HEK293 (cell line): ENCODE data around the gene OPCML.

ENCODE experiments used
- GFI1B ChIP-seq: fragments of 450-650 bp; formaldehyde crosslinking; IDR thresholded peaks from 2 replicates; pipeline ENCODE4 v1.5.1; 2016; ENCODE audit warnings: missing biosample characterization, missing genetic modification characterization
- INSM2 ChIP-seq: fragments of 450-650 bp; formaldehyde crosslinking; IDR thresholded peaks from 2 replicates; pipeline ENCODE4 v1.5.1; 2016; ENCODE audit warnings: missing biosample characterization, missing genetic modification characterization
- KLF16 ChIP-seq: fragments of 450-650 bp; formaldehyde crosslinking; IDR thresholded peaks from 2 replicates; pipeline ENCODE4 v1.5.1; 2017; ENCODE audit warnings: missing biosample characterization, missing genetic modification characterization
- MYNN ChIP-seq: fragments of 450-650 bp; formaldehyde crosslinking; IDR thresholded peaks from 2 replicates; pipeline ENCODE4 v1.5.1; 2016; ENCODE audit warnings: missing biosample characterization, missing genetic modification characterization, borderline replicate concordance
- PRDM4 ChIP-seq: fragments of 450-650 bp; formaldehyde crosslinking; IDR thresholded peaks from 2 replicates; pipeline ENCODE4 v1.5.1; 2017; ENCODE audit warnings: missing biosample characterization, missing genetic modification characterization
- REST ChIP-seq: fragments of 450-650 bp; formaldehyde crosslinking; IDR thresholded peaks from 2 replicates; pipeline ENCODE4 v1.5.1; 2016; ENCODE audit warnings: missing biosample characterization, missing genetic modification characterization
- TRIM28 ChIP-seq: IDR thresholded peaks from 2 replicates; pipeline ENCODE4 v1.6.1; 2011; ENCODE audit warnings: low read length, control low read depth, borderline replicate concordance
- YY1 ChIP-seq: fragments of 450-650 bp; formaldehyde crosslinking; IDR thresholded peaks from 2 replicates; pipeline ENCODE4 v1.5.1; 2018; ENCODE audit warnings: missing biosample characterization, missing genetic modification characterization
- ZNF138 ChIP-seq: fragments of 450-650 bp; formaldehyde crosslinking; IDR thresholded peaks from 2 replicates; pipeline ENCODE4 v1.5.1; 2016; ENCODE audit warnings: missing biosample characterization, missing genetic modification characterization, borderline replicate concordance
- ZNF24 ChIP-seq: fragments of 450-650 bp; formaldehyde crosslinking; IDR thresholded peaks from 2 replicates; pipeline ENCODE4 v1.5.1; 2016; ENCODE audit warnings: missing biosample characterization, missing genetic modification characterization
- ZNF302 ChIP-seq: fragments of 450-650 bp; formaldehyde crosslinking; IDR thresholded peaks from 2 replicates; pipeline ENCODE4 v1.5.1; 2016; ENCODE audit warnings: missing biosample characterization, missing genetic modification characterization, low read depth
- ZNF670 ChIP-seq: fragments of 450-650 bp; formaldehyde crosslinking; IDR thresholded peaks from 2 replicates; pipeline ENCODE4 v1.5.1; 2016; ENCODE audit warnings: missing biosample characterization, missing genetic modification characterization, low read depth
- TF ChIP-seq, protein P1 (sequence below): fragments of 450-650 bp; formaldehyde crosslinking; IDR thresholded peaks from 2 replicates; pipeline ENCODE4 v1.5.1; 2016; ENCODE audit warnings: missing biosample characterization, missing genetic modification characterization
- TF ChIP-seq, protein P2 (sequence below): fragments of 450-650 bp; formaldehyde crosslinking; IDR thresholded peaks from 2 replicates; pipeline ENCODE4 v1.5.1; 2016; ENCODE audit warnings: missing biosample characterization, missing genetic modification characterization

- TF ChIP-seq TRIM28 (no peak), ZNF302 (no peak), MYNN (tag by site-specific recombination) (no peak), ZNF138 (no peak), YY1 (tag by site-specific recombination) (no peak), ZNF670 (no peak), KLF16 (no peak), PRDM4 (no peak), ZNF24 (tag by site-specific recombination) (no peak), GFI1B (tag by site-specific recombination) (no peak), INSM2 (no peak), REST (tag by site-specific recombination) (no peak)
- TF ChIP-seq, protein P1, sequence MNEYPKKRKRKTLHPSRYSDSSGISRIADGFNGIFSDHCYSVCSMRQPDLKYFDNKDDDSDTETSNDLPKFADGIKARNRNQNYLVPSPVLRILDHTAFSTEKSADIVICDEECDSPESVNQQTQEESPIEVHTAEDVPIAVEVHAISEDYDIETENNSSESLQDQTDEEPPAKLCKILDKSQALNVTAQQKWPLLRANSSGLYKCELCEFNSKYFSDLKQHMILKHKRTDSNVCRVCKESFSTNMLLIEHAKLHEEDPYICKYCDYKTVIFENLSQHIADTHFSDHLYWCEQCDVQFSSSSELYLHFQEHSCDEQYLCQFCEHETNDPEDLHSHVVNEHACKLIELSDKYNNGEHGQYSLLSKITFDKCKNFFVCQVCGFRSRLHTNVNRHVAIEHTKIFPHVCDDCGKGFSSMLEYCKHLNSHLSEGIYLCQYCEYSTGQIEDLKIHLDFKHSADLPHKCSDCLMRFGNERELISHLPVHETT (tag by site-specific recombination): no peak
- TF ChIP-seq, protein P2, sequence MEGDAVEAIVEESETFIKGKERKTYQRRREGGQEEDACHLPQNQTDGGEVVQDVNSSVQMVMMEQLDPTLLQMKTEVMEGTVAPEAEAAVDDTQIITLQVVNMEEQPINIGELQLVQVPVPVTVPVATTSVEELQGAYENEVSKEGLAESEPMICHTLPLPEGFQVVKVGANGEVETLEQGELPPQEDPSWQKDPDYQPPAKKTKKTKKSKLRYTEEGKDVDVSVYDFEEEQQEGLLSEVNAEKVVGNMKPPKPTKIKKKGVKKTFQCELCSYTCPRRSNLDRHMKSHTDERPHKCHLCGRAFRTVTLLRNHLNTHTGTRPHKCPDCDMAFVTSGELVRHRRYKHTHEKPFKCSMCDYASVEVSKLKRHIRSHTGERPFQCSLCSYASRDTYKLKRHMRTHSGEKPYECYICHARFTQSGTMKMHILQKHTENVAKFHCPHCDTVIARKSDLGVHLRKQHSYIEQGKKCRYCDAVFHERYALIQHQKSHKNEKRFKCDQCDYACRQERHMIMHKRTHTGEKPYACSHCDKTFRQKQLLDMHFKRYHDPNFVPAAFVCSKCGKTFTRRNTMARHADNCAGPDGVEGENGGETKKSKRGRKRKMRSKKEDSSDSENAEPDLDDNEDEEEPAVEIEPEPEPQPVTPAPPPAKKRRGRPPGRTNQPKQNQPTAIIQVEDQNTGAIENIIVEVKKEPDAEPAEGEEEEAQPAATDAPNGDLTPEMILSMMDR (tag by site-specific recombination): no peak
Observed at GRCh38 chr11:133381761-133382130, 150.6 kb downstream of the OPCML start.
